Stomach smooth muscle (tissue), 2 donors: ENCODE measurements around the gene RAP1GAP2.
"Not testable (repeated sequence)": the region's sequence is repeated elsewhere in the genome, so short reads cannot be mapped to it uniquely, and the experiment has no call there.

Experiments used
- H3K27ac ChIP-seq: one replicate; pipeline ENCODE4 v1.7.0; 2013; ENCODE audit warnings: mild to moderate bottlenecking, low read length, inconsistent platforms
- H3K27me3 ChIP-seq, 2 donors: one replicate each; pipeline ENCODE4 v1.7.0; 2013; ENCODE audit warnings: low read length in 2 of 2; ENCODE audit not compliant: insufficient read depth in 2 of 2, control insufficient read depth in 1 of 2
- H3K36me3 ChIP-seq, 2 donors: one replicate each; pipeline ENCODE4 v1.7.0; 2013; ENCODE audit warnings: low read length in 2 of 2; ENCODE audit not compliant: control insufficient read depth in 2 of 2, insufficient read depth in 2 of 2
- H3K4me1 ChIP-seq: one replicate; pipeline ENCODE4 v1.7.0; 2013; ENCODE audit warnings: low read length; ENCODE audit not compliant: control insufficient read depth, insufficient read depth
- H3K4me3 ChIP-seq, 2 donors: one replicate each; pipeline ENCODE4 v1.7.0; 2013; ENCODE audit warnings: low read length in 2 of 2
- H3K9ac ChIP-seq, 2 donors: one replicate each; pipeline ENCODE4 v1.7.0; 2013; ENCODE audit warnings: low read length in 2 of 2, mild to moderate bottlenecking in 1 of 2
- H3K9me3 ChIP-seq, 2 donors: one replicate each; pipeline ENCODE4 v1.7.0; 2013; ENCODE audit warnings: low read length in 2 of 2; ENCODE audit not compliant: control insufficient read depth in 2 of 2
- donor health status: healthy.
- donor health status: Pancreatic carcinoma.

RAP1GAP2 gene

GRCh38 chr17:3046753-3047152 is 250.5 kb downstream of the RAP1GAP2 start:
- peaks cover 8% of the 10 kb centered on the region for H3K4me1 ChIP-seq
- H3K4me3 ChIP-seq, result no peak overlapping the region
- H3K9me3 ChIP-seq, result peaks cover 6 to 10% of the 10 kb centered on the region in 2 donors
- H3K27me3 ChIP-seq, result peaks cover under 1 to 2% of the 10 kb centered on the region in 2 donors
- no peak overlapping the region for H3K27ac ChIP-seq
- H3K9ac ChIP-seq, result no peak overlapping the region
- no peaks in the 10 kb centered on the region for H3K36me3 ChIP-seq

DNA sequence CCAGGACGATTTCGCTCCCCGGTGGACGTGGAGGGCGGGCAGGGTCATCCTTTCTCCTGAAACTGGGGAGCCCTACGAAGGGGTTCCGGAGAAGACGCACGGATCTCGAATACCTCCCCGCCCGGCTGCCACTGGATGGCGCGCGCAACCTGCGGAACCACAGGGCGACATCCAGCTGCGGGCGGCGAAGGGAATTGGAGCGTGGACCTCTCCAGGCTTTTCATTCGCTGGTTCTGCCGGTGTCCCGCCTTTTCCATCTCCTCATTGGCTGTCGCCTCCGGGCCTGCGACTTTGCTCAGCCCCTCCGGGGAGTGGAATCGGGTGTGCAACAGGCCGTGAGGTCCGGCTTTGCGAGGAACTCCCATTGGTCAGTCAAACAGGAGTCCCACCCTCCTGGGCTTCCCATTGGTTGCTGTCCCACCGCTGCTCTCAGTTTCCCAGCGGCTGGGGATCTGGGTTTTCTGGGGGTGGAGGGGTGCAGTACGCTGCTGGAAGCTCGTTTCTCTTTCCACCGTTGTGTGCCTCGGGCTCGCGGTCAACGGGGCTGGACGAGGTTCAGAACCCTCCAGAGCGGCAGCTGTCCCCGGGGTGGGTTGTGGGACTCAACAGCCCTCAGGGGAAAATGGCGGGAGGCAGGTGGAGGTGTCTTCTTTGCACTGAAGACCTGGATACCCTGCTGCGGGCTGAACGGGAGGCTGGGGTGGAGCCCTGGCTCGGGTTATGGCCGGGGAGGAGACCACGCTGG is 252.7 kb downstream of the RAP1GAP2 start:
- Histone ChIP-seq H3K27ac (peak overlapping the region; percentile 64), H3K4me1 (peaks cover 8% of the 10 kb centered on the region), H3K36me3 (no peaks in the 10 kb centered on the region), H3K4me3 (peak overlapping the region; percentile 87 to 95), H3K27me3 (no peaks in the 10 kb centered on the region), H3K9ac (peak overlapping the region; percentile 76 to 84), H3K9me3 (peaks cover 0 to 6% of the 10 kb centered on the region in 2 donors)

DNA sequence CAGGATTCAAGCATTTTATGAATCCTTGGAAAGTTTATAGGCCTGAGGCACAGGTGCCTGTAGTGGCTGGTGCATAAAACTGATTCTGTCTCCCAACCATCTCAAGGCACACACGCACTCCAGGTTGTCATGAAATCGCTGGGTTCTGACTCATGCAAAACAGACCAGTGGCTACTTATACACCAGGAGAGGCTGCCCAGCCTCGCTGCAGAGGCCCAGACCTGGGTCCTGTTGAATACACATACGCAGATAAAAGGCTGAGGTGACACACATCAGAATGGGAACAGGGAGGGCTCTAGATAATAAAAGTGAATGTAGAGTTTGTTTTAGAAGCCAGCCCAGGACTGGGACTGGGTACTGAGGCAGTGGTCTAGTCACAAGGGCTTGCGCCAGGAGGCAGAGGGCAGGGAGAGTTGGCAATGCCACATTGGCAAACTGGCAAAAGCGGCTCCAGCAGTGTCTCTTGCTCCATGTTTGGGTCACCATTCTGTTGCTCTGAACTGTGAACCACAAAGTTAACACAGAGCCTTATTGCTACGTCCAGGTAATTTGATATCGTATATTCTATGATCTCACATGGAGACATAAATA is 253.6 kb downstream of the RAP1GAP2 start:
- Histone ChIP-seq H3K27ac (no peak overlapping the region), H3K4me1 (peaks cover 8% of the 10 kb centered on the region), H3K27me3 (no peaks in the 10 kb centered on the region), H3K4me3 (peak overlapping the region in 1 of 2 donors; percentile 95), H3K36me3 (no peaks in the 10 kb centered on the region), H3K9me3 (no peaks in the 10 kb centered on the region), H3K9ac (no peak overlapping the region)

GRCh38 chr17:3054868-3055267 is 258.6 kb downstream of the RAP1GAP2 start:
- H3K27me3 ChIP-seq, H3K9ac ChIP-seq, H3K4me3 ChIP-seq, H3K27ac ChIP-seq, H3K9me3 ChIP-seq, H3K36me3 ChIP-seq, H3K4me1 ChIP-seq: not testable (repeated sequence)

GRCh38 chr17:3062824-3063377 is 266.7 kb downstream of the RAP1GAP2 start:
- not testable (repeated sequence) for H3K4me3 ChIP-seq, H3K27ac ChIP-seq, H3K4me1 ChIP-seq, H3K27me3 ChIP-seq, H3K36me3 ChIP-seq, H3K9ac ChIP-seq, H3K9me3 ChIP-seq

- not testable (repeated sequence) for H3K4me1 ChIP-seq, H3K36me3 ChIP-seq, H3K9me3 ChIP-seq, H3K27ac ChIP-seq, H3K9ac ChIP-seq, H3K4me3 ChIP-seq, H3K27me3 ChIP-seq
Observed at GRCh38 chr17:3063507-3063906, 267.3 kb downstream of the RAP1GAP2 start, which contains the start of gene OR1D5. Gene OR1D5, minus strand, starts transcription at chr17:3063607. Its CDS starts 0 bp downstream, at chr17:3063607.

GRCh38 chr17:3065192-3065591 is 269.0 kb downstream of the RAP1GAP2 start:
- not testable (repeated sequence) for H3K4me1 ChIP-seq, H3K9me3 ChIP-seq, H3K27ac ChIP-seq, H3K27me3 ChIP-seq, H3K36me3 ChIP-seq, H3K9ac ChIP-seq, H3K4me3 ChIP-seq

- H3K36me3 ChIP-seq, H3K4me3 ChIP-seq, H3K9me3 ChIP-seq, H3K27me3 ChIP-seq, H3K4me1 ChIP-seq, H3K9ac ChIP-seq, H3K27ac ChIP-seq: not testable (repeated sequence)
Observed at GRCh38 chr17:3073850-3074249, 277.6 kb downstream of the RAP1GAP2 start.
